WTC11 (cell line): ENCODE measurements around the gene SLC11A2.

Experiments
- ESRRA ChIP-seq: sonication (generic); formaldehyde crosslinking; IDR thresholded peaks from 2 replicates; pipeline ENCODE4 v1.8.1; 2022; ENCODE audit warnings: mild to moderate bottlenecking, missing genetic modification reagents, borderline replicate concordance
- FOXP1 ChIP-seq: sonication (generic); formaldehyde crosslinking; IDR thresholded peaks from 2 replicates; pipeline ENCODE4 v1.8.0; 2022; ENCODE audit warnings: missing genetic modification reagents, mild to moderate bottlenecking, moderate library complexity, borderline replicate concordance
- SMAD4 ChIP-seq: sonication (generic); formaldehyde crosslinking; IDR thresholded peaks from 2 replicates; pipeline ENCODE4 v1.8.0; 2022; ENCODE audit warnings: mild to moderate bottlenecking, missing genetic modification reagents
- TP53 ChIP-seq: sonication (generic); formaldehyde crosslinking; IDR thresholded peaks from 2 replicates; pipeline ENCODE4 v1.8.1; 2023; ENCODE audit warnings: mild to moderate bottlenecking, missing genetic modification reagents
- TF ChIP-seq, protein P1 (sequence below): fragments of 200-600 bp; IDR thresholded peaks from 2 replicates; pipeline ENCODE4 v1.8.0; 2022; ENCODE audit warnings: antibody characterized with exemption
- TF ChIP-seq, protein P2 (sequence below): sonication (generic); formaldehyde crosslinking; conservative IDR thresholded peaks from 2 replicates; pipeline ENCODE4 v1.8.1; 2022; ENCODE audit warnings: mild to moderate bottlenecking, missing genetic modification reagents
- TF ChIP-seq, protein P3 (sequence below): sonication (generic); formaldehyde crosslinking; IDR thresholded peaks from 2 replicates; pipeline ENCODE4 v1.8.0; 2022; ENCODE audit warnings: mild to moderate bottlenecking, missing genetic modification reagents

DNA sequence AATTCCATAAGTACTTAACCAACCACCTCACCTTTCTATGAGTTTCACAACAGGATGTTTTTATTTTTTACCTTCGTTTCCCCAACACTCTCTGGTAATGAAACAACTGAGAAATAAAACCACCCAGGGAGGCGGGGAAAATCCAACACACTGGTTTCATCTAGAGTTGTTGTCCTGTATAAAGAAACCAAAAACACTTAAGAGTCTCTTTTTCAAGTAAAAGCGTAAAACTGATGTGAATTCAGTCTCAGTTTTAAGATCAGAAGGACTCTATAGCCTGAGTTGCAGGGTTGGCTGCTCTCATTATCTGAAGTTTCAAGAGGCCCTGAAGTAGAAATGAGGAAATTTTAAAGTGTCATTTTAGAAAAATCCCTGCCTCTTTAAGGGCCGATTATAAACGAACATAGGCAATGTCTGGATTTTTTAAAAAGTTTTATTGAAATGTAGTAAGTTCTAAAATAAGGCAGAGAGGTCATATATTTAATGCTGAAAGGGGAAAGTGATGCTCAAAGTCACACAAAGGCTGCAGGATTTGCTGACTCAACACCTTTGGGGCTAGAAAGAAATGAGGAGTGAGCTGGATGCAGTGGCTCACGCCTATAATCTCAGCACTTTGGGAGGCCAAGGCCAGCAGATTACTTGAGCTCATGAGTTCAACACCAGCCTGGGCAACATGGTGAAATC, 46.7 kb downstream of the SLC11A2 start:
- TF ChIP-seq, protein P1, sequence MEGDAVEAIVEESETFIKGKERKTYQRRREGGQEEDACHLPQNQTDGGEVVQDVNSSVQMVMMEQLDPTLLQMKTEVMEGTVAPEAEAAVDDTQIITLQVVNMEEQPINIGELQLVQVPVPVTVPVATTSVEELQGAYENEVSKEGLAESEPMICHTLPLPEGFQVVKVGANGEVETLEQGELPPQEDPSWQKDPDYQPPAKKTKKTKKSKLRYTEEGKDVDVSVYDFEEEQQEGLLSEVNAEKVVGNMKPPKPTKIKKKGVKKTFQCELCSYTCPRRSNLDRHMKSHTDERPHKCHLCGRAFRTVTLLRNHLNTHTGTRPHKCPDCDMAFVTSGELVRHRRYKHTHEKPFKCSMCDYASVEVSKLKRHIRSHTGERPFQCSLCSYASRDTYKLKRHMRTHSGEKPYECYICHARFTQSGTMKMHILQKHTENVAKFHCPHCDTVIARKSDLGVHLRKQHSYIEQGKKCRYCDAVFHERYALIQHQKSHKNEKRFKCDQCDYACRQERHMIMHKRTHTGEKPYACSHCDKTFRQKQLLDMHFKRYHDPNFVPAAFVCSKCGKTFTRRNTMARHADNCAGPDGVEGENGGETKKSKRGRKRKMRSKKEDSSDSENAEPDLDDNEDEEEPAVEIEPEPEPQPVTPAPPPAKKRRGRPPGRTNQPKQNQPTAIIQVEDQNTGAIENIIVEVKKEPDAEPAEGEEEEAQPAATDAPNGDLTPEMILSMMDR: no peak
- TF ChIP-seq, protein P2, sequence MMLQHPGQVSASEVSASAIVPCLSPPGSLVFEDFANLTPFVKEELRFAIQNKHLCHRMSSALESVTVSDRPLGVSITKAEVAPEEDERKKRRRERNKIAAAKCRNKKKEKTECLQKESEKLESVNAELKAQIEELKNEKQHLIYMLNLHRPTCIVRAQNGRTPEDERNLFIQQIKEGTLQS: no peak
- TF ChIP-seq, protein P3, sequence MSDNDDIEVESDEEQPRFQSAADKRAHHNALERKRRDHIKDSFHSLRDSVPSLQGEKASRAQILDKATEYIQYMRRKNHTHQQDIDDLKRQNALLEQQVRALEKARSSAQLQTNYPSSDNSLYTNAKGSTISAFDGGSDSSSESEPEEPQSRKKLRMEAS: no peak
- TF ChIP-seq FOXP1 (CRISPR knock-in tag) (no peak), TP53 (no peak), SMAD4 (CRISPR knock-in tag) (no peak), ESRRA (CRISPR knock-in tag) (no peak)
